GM12878 (cell line): ENCODE data around the gene CBFA2T3. TPM values are rescaled to one million over a fixed set of nuclear protein-coding genes. Genes with fewer than 3 reads are reported as not detected.
A peak's percentile ranks its signal among the peaks of the same experiment; 100 is the strongest.

Source experiments
- ATAC-seq: fragments of 200-7000 bp; cut with Tn5 transposase; 3 replicates; pipeline ENCODE4 v1.9.1; 2020; ENCODE audit warnings: mild to moderate bottlenecking, moderate library complexity
- BruUV-seq: library from RNA; stranded (reverse); fragments of 400-500 nt; replicated peaks from 2 replicates; lab custom pipeline; 2021; lab: Mats Ljungman, UMichigan
- CTCF ChIA-PET: fragments of 300-600 bp; sonication (Branson Sonifier 250); formaldehyde crosslinking; extraction: SDS; loops from one replicate; lab custom pipeline; 2021; ENCODE audit warnings: inconsistent platforms; lab: Yijun Ruan, JAX
- POLR2A ChIA-PET: fragments of 350-600 bp; formaldehyde crosslinking; extraction: SDS; loops from one replicate; lab custom pipeline; 2021; ENCODE audit warnings: inconsistent platforms; lab: Charles Lee
- RAD21 ChIA-PET: fragments of 300-600 bp; sonication (Branson Sonifier 250); formaldehyde crosslinking; loops from one replicate; lab custom pipeline; 2023; ENCODE audit warnings: antibody characterized with exemption; ENCODE audit not compliant: unreplicated experiment; lab: Charles Lee
- SMC1A ChIA-PET: fragments of 300-600 bp; sonication (Branson Sonifier 250); formaldehyde crosslinking; loops from one replicate; lab custom pipeline; 2023; ENCODE audit not compliant: unreplicated experiment, uncharacterized antibody; lab: Charles Lee
- DNase-seq: peaks from one replicate; pipeline ENCODE4 v3.0.0-alpha.2; 2011; ENCODE audit warnings: low read depth, low spot score
- FAIRE-seq: peaks from 3 replicates; lab custom pipeline; 2011; peaks lifted over from hg19 to GRCh38; lab: Jason Lieb, UNC
- H2AFZ ChIP-seq: 2 replicates; pipeline ENCODE4 v1.6.0; 2011; ENCODE audit warnings: low read depth, low read length, control low read depth; ENCODE audit not compliant: control insufficient read depth
- H3K27ac ChIP-seq: 2 replicates; pipeline ENCODE4 v1.5.1; 2011; ENCODE audit warnings: control low read depth; ENCODE audit not compliant: control insufficient read depth, insufficient read depth
- H3K27me3 ChIP-seq, 2 experiments: replicated peaks in 1 of 2; 2 replicates each; pipeline versions ENCODE4 v1.6.0 to v1.6.1; 2011; ENCODE audit warnings: low read length in 1 of 2; ENCODE audit not compliant: control insufficient read depth in 2 of 2, insufficient read depth in 2 of 2
- H3K36me3 ChIP-seq, 2 experiments: 2 replicates each; pipeline ENCODE4 v1.5.1; 2011; ENCODE audit warnings: low read length in 1 of 2; ENCODE audit not compliant: control insufficient read depth in 2 of 2, insufficient read depth in 2 of 2
- H3K4me1 ChIP-seq: 2 replicates; pipeline ENCODE4 v1.6.1; 2011; ENCODE audit warnings: mild to moderate bottlenecking, low read length, moderate library complexity, mixed read lengths; ENCODE audit not compliant: control insufficient read depth, insufficient read depth
- H3K4me2 ChIP-seq: 2 replicates; pipeline ENCODE4 v1.6.0; 2011; ENCODE audit warnings: control low read depth; ENCODE audit not compliant: control insufficient read depth, insufficient read depth
- H3K4me3 ChIP-seq: fragments of 200-600 bp; sonication (generic); 2 replicates; pipeline ENCODE4 v1.5.1; 2016
- H3K79me2 ChIP-seq: 2 replicates; pipeline ENCODE4 v1.6.0; 2011; ENCODE audit warnings: low read length; ENCODE audit not compliant: control insufficient read depth, insufficient read depth
- H3K9ac ChIP-seq: 2 replicates; pipeline ENCODE4 v1.8.0; 2011; ENCODE audit warnings: low read length, control low read depth, mixed read lengths; ENCODE audit not compliant: control insufficient read depth, insufficient read depth
- H3K9me3 ChIP-seq: replicated peaks from 3 replicates; pipeline ENCODE4 v1.5.1; 2011; ENCODE audit warnings: mild to moderate bottlenecking, low read length; ENCODE audit not compliant: control insufficient read depth, insufficient read depth
- H4K20me1 ChIP-seq: 2 replicates; pipeline ENCODE4 v1.6.0; 2011; ENCODE audit not compliant: control insufficient read depth, insufficient read depth
- BCL11A ChIP-seq: IDR thresholded peaks from 2 replicates; pipeline ENCODE4 v1.6.1; 2011; ENCODE audit warnings: low read depth, low read length
- CREM ChIP-seq: IDR thresholded peaks from 2 replicates; pipeline ENCODE4 v1.6.1; 2014; ENCODE audit warnings: antibody characterized with exemption, low read depth
- CTCF ChIP-seq, 3 experiments: IDR thresholded peaks in 2 of 3; conservative IDR thresholded peaks in 1 of 3; 2 replicates each; pipeline ENCODE4 v1.5.1; 2011; ENCODE audit warnings: low read depth in 3 of 3, low read length in 3 of 3, mild to moderate bottlenecking in 3 of 3, control low read depth in 2 of 3, moderate library complexity in 2 of 3, inconsistent platforms in 1 of 3, mixed read lengths in 1 of 3; ENCODE audit not compliant: control insufficient read depth in 2 of 3, insufficient read depth in 1 of 3; ENCODE audit errors: extremely low read depth in 1 of 3
- MYB ChIP-seq: fragments of 150-350 bp; IDR thresholded peaks from 2 replicates; pipeline ENCODE4 v1.6.1; 2014; ENCODE audit warnings: mild to moderate bottlenecking, low read depth, low read length, borderline replicate concordance
- POU2F2 ChIP-seq: IDR thresholded peaks from 3 replicates; pipeline ENCODE4 v1.6.1; 2011; ENCODE audit warnings: low read depth, mild to moderate bottlenecking, low read length, borderline replicate concordance
- SIX5 ChIP-seq: IDR thresholded peaks from 2 replicates; pipeline ENCODE4 v1.6.1; 2011; ENCODE audit warnings: mild to moderate bottlenecking, low read depth, low read length, moderate library complexity; ENCODE audit not compliant: severe bottlenecking
- WGBS: methylation state at CpG from one replicate; pipeline ENCODE4 v1.1.6; 2016; ENCODE audit warnings: low lambda C conversion rate; ENCODE audit not compliant: insufficient replicate concordance, insufficient coverage; ENCODE audit errors: missing lambda C conversion rate; 5-methylcytosine and 5-hydroxymethylcytosine counted together
- in situ Hi-C: fragments of 300-500 bp; cut with MboI; formaldehyde crosslinking; loops from 9 replicates; pipeline ENCODE4 v1.14.3; 2018; ENCODE audit warnings: mixed read lengths
- intact Hi-C: fragments of 100-400 bp; cut with micrococcal nuclease; formaldehyde crosslinking; loops from one replicate; pipeline ENCODE4 v1.14.2; 2022; ENCODE audit not compliant: unreplicated experiment
- polyA plus RNA-seq, 11 experiments: library from polyadenylated mRNA; depleted of rRNA in 4 of 11; unstranded in 6 of 11; stranded (reverse) in 5 of 11; fragments of >200 nt; fragmentation: Nextera tagmentation in 4 of 11; fragmentation: Illumina TruSeq in 1 of 11; extraction: Ambion mirVana in 4 of 11; extraction: Trizol in 1 of 11; gene quantifications; 1 replicate in 1 of 11; 2 replicates in 10 of 11; pipeline versions ENCODE4 v1.2.1 to v1.2.3, GENCODE V29; 2011 to 2016; ENCODE audit warnings: inconsistent platforms in 2 of 11, missing spikeins in 2 of 11, low read depth in 1 of 11
- total RNA-seq, 4 experiments: library from RNA; depleted of rRNA in 3 of 4; stranded (reverse); fragments of >200 nt in 3 of 4; fragmentation: Illumina TruSeq in 1 of 4; extraction: Trizol in 1 of 4; gene quantifications; 2 replicates each; pipeline versions ENCODE4 v1.2.1 to v1.2.3, GENCODE V29; 2013 to 2021
- TF ChIP-seq, protein P1 (sequence below): IDR thresholded peaks from 2 replicates; pipeline ENCODE4 v1.6.1; 2012; ENCODE audit warnings: low read depth, low read length, improper control_type of control experiment
- TF ChIP-seq, protein P2 (sequence below): IDR thresholded peaks from 2 replicates; pipeline ENCODE4 v1.6.1; 2012; ENCODE audit warnings: improper control_type of control experiment, low read depth, low read length; ENCODE audit not compliant: insufficient replicate concordance

CBFA2T3 gene
- total and polyA plus RNA-seq, 10 of the 15 experiments (the other 5 are each of a cell fraction or from before 2014, with no cell fraction given), result 0.69 to 42.6 (median 4.5) TPM

- H3K79me2 ChIP-seq, result peaks cover 46% of the 10 kb centered on the region
- peak overlapping the region; percentile 98 for H3K27ac ChIP-seq
- 1% methylated on average over 19 of the region's 21 CpGs for WGBS
- no peaks in the 10 kb centered on the region for H3K27me3 ChIP-seq
- ATAC-seq (peak; percentile 47), DNase-seq (peak; percentile 47), FAIRE-seq (peak; percentile 57)
- peak overlapping the region; percentile 96 for H3K4me2 ChIP-seq
- ChIA-PET SMC1A (interaction anchor here (1.0 to 2.2 kb wide), 8 partner anchors 10 to 119 kb away, joined by 3 to 10 read pairs (median 4); no protein-coding TSS in a partner anchor), RAD21 (interaction anchor here (0.6 to 3.0 kb wide), 7 partner anchors 10 to 188 kb away, joined by 3 to 29 read pairs (median 4); no protein-coding TSS in a partner anchor), CTCF (interaction anchor here (0.7 to 0.9 kb wide), 2 partner anchors 15 to 118 kb away, joined by 3 read pairs; no protein-coding TSS in a partner anchor), POLR2A (interaction anchor here (0.9 to 4.2 kb wide), 8 partner anchors 9 to 195 kb away, joined by 3 to 30 read pairs (median 4); no protein-coding TSS in a partner anchor)
- in situ Hi-C loops (no loop called here), intact Hi-C loops (loop anchor here (5.0 kb wide), 1 partner anchor 54 kb away; no protein-coding TSS in a partner anchor)
- peaks cover 52% of the 10 kb centered on the region for H3K4me1 ChIP-seq
- no peaks in the 10 kb centered on the region for H3K36me3 ChIP-seq
- no TSS peak for BruUV-seq
- H3K4me3 ChIP-seq, result peak overlapping the region; percentile 93; the same call in 1 of the 2 replicates
- H3K9ac ChIP-seq, result peak overlapping the region; percentile 85
- H2AFZ ChIP-seq, result peak overlapping the region; percentile 78
- H3K9me3 ChIP-seq, result no peaks in the 10 kb centered on the region
- H4K20me1 ChIP-seq, result no peaks in the 10 kb centered on the region
- TF ChIP-seq BCL11A, result peak; percentile 64; the same call in 1 of the 2 replicates
- TF ChIP-seq, protein P1, sequence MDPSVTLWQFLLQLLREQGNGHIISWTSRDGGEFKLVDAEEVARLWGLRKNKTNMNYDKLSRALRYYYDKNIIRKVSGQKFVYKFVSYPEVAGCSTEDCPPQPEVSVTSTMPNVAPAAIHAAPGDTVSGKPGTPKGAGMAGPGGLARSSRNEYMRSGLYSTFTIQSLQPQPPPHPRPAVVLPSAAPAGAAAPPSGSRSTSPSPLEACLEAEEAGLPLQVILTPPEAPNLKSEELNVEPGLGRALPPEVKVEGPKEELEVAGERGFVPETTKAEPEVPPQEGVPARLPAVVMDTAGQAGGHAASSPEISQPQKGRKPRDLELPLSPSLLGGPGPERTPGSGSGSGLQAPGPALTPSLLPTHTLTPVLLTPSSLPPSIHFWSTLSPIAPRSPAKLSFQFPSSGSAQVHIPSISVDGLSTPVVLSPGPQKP, result 0 out of 2 replicates have a peak, but pooled peaks have one; percentile 23
- TF ChIP-seq CREM, result peak; percentile 82
- TF ChIP-seq POU2F2, result peak; percentile 11; the same call in 2 of the 3 replicates
- no peak for TF ChIP-seq SIX5
- TF ChIP-seq, protein P2, sequence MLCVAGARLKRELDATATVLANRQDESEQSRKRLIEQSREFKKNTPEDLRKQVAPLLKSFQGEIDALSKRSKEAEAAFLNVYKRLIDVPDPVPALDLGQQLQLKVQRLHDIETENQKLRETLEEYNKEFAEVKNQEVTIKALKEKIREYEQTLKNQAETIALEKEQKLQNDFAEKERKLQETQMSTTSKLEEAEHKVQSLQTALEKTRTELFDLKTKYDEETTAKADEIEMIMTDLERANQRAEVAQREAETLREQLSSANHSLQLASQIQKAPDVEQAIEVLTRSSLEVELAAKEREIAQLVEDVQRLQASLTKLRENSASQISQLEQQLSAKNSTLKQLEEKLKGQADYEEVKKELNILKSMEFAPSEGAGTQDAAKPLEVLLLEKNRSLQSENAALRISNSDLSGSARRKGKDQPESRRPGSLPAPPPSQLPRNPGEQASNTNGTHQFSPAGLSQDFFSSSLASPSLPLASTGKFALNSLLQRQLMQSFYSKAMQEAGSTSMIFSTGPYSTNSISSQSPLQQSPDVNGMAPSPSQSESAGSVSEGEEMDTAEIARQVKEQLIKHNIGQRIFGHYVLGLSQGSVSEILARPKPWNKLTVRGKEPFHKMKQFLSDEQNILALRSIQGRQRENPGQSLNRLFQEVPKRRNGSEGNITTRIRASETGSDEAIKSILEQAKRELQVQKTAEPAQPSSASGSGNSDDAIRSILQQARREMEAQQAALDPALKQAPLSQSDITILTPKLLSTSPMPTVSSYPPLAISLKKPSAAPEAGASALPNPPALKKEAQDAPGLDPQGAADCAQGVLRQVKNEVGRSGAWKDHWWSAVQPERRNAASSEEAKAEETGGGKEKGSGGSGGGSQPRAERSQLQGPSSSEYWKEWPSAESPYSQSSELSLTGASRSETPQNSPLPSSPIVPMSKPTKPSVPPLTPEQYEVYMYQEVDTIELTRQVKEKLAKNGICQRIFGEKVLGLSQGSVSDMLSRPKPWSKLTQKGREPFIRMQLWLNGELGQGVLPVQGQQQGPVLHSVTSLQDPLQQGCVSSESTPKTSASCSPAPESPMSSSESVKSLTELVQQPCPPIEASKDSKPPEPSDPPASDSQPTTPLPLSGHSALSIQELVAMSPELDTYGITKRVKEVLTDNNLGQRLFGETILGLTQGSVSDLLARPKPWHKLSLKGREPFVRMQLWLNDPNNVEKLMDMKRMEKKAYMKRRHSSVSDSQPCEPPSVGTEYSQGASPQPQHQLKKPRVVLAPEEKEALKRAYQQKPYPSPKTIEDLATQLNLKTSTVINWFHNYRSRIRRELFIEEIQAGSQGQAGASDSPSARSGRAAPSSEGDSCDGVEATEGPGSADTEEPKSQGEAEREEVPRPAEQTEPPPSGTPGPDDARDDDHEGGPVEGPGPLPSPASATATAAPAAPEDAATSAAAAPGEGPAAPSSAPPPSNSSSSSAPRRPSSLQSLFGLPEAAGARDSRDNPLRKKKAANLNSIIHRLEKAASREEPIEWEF, result peak; percentile 32
- peak; percentile 71; the same call in 1 of the 2 replicates for TF ChIP-seq MYB
- no peak for TF ChIP-seq CTCF (IDR thresholded peaks at IDR 0.05 in 2 of 3, conservative IDR thresholded peaks at IDR 0.05 in 1 of 3; ENCODE audit: control insufficient read depth in 2 of 3, extremely low read depth in 1 of 3, insufficient read depth in 1 of 3, low read depth in 3 of 3, low read length in 3 of 3)
These were observed 1.8 kb upstream of the CBFA2T3 start for GRCh38 chr16:88978608-88979346.
